ENCODE data around the gene HSFX2.
"Not testable (repeated sequence)": the region's sequence is repeated elsewhere in the genome, so short reads cannot be mapped to it uniquely, and the experiment has no call there.

HSFX2 gene

DNA sequence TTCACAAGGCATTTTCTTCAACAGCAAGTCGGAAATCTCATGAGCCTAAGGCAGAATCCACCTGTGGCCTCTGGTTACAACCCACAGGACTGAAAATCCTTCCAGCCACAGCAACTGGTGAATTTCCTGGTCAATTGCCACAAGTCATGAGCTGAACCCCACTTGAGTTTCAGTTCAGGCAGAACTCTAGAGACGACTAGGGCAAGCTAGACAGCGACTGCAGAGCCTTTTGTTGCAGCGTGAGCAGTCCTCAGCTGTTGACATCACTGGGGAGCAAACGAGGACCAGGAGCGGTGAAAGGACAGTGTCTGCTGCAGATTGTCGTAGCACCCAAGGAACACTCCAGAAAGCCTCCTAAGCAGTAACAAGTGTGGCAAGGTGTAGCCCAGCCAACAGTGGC is 829 bp upstream of the HSFX2 start:
- not testable (repeated sequence) for DNase-seq

DNA sequence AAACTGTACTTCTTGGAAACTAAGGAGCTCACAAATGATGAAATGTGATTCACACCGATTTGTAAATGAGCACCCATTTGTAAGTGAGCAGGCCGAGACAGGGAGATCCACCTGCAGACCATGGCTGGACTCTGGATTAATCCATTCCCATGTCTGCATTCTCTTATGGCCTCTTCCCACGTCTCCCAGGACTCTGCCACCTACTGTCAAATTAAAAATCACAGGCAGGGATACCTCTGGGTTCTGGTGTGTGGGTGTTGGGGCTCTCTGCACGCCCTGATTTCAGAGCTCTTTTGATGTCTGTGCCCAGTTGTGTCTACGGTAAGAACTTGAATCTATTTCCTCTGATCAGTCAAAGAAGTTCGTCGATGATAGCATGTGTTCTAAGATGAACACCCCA is 4.1 kb downstream of the HSFX2 start:
- DNase-seq: not testable (repeated sequence)

DNA sequence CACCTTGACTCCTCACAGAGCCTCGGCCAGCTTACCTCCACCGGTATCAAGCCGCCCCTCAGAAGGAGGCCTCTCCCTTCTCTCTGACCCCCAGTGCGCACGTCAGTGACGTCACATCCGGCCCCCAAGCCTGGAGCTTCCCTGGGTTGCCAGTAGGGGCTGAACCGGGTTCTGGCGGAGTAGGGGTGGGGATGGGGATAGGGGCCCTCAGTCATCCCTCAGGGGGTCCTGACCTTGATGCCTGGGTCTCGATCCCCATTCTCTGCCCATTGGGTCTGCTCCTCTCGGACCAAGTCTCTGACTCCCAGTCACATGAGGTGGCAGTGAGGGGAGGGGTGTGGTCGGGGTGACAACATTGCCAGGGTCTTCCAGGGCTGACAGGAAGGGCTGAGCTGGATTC is 7.8 kb downstream of the HSFX2 start, which contains the start of gene MAGEA9B:
TSS of gene MAGEA9B (minus strand) at position 101 of the 400 bp plus-strand sequence. CDS start 4,280 bp downstream, outside the sequence.
- not testable (repeated sequence) for DNase-seq

DNA sequence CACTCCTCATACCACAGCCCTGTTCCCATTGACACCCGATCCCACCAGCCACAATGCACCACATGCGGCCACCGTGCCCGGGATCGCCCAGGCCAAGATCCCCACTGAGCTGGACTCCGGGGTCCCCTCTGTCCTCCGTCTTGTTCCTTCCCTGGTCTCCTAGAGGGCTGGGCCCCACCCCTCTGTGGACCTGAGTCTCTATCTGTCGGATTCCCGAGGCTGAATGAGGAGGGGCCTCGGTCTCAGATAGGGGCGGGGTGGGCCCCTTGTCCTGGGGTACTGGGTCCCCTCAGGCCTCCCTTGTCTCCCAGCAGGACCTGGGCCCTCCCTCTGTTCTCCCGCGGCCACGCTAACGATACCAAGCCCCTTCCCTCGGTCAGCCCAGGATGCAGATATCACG is 9.5 kb downstream of the HSFX2 start:
- DNase-seq: not testable (repeated sequence)

DNA sequence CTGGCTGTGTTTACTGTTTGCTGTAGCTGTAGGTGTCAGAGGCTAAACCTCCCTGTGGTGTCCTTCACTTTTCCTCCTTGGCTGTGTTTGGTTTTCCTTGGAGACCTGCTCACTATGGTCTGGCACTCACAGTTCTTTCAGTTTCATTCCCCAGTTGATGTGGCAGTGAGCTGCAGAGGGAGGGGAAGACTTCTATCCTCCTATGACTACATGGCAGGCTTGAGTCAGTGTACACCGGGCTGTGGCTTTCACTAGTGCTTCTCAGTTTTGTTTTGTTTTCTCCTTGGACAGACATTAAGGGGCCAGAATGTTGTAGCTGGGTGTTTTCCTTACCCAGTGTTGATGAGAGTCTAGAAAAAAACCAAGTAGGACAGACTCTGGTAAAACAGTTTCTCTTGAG is 21.7 kb downstream of the HSFX2 start:
- not testable (repeated sequence) for DNase-seq

DNA sequence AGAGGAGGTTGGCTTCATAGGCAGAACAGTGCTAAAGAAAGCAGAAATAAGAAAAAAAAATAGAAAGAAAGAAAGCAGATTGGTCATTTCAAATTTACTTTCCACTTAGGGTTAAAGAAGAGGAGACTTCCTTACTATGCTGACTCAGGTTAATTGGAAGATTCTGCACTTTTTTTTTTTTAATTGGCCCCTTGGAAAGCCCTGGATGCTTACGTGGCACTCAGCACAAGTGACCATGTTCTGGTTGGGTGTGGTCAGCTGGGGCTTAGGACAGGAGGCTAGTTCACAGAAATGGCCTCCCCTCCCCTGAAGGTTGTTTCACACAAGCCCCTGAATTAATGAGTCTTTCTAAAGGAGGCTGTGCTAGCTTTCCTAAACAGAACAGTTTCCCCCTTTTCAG is 22.4 kb downstream of the HSFX2 start:
- no peak for DNase-seq

DNA sequence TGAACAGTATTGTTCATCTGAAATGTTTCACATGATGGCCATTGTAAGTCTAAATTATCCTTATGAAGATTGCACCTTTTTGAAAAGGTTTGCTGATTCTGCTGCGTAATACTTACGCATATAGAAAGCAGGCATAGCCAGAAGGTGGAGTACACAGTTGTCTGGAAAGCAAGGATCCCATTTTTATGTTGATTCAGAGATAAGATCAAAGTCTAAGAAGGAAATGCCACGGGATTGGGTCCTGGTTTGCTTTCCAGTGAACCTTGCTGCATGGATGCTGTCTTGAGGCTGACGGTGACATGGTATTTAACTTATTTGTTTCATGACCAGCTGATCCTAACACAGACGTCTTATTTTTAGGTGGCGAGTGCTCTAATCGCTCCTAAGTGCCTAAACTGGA is 23.3 kb downstream of the HSFX2 start:
- DNase-seq: no peak

DNA sequence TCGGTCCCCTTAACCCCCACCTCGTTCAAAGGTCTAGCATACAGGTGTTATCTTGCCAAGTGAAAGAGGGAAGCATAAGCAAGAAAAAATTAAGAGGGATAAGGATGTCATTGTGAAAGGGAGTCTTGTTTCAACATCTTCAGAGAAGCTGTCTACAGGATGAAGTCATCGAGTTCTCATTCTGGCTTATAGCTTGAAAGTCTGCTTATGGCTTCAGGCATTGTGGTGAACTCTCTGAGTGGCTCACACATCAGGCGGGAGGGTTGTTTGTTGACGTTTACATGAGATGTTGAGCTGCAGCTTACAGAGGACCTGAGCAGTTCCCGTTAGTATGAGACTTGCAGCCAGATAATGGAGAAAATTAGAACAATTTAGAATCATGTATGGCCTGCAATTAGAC is 24.4 kb downstream of the HSFX2 start:
- DNase-seq: no peak

DNA sequence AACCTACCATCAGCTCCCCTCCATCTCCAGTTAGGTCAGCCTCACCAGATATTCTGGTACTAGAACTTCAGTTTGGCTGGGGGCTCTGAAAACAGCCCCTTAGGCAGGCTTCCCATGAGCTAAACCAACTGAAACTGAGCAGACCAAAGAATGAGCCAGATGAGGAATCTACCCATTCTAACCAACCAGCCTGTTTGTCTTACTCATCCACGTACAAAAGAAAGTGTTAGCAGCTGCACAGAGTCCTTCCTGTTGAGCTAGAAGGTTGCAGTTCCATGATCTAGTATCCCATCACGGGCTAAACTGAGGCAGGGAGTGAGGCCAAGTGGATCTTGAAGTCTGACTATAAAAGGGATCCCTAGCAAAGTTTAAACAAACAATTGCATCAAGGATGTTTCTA is 25.3 kb downstream of the HSFX2 start:
- DNase-seq: no peak

DNA sequence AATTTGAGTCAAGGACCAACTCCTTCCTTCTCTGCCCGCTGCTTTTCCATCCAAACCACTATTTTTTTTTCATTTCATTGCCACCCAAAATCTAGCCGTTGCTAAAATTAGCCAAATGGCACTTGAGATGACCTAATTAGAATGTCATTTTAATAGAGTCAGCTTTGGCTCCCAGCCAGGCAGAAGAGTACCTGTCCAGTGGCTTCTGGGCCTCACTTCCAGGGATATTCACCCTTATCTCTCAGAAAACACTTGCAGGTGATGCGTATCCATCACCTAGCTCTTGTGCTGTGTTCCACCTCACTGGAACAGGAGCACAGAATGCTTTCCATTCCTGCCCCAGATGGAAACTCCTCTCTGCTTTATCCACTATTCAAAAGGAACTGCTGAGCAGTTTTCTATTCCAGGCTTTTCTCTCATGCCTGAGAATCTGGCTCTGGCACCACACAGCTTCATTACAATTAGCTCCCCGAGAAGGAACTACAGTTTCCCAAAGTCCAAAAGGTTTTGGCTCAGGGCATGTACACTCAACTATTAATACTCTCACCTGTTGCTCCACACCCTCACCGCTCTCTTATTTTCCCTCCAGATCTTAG is 26.3 kb downstream of the HSFX2 start:
- no peak for DNase-seq

DNA sequence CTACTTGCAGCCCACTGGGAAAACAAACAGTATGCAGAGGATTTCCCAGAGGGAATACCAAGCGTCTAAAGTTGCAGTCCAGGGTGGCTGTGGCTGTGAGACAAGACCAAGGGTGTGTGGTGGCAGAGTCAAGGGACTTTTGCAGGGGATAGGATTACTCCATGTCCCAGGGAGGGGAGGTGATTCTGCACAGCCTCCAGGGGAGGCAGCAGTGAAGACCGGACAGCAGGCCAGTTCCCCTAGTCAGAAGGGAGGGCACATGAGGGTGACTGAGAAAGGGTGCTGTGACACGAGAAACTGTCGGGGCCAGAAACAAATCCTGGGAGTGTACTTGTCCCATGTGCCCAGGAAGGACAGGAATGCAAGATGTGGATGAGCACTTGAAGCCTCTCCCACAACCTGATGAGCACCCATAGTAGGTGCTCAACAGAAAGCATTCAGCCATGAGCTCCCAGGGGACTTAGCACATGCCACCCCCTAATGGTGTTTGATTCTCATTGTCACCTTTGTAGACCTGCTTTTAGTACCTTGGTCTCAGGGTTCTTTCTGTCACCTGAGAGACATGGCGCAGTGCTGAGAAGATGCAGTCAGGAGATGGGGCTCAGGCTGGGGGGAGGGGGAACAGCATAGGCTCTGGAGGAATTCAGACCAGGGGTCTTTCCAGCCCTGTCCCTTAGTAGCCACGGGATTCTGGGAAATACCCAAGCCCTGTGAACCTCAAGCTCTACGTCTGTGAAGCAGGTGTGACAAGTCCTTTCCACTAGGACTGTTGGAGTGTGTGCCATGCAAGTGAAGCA is 27.3 kb downstream of the HSFX2 start:
- no peak for DNase-seq

DNA sequence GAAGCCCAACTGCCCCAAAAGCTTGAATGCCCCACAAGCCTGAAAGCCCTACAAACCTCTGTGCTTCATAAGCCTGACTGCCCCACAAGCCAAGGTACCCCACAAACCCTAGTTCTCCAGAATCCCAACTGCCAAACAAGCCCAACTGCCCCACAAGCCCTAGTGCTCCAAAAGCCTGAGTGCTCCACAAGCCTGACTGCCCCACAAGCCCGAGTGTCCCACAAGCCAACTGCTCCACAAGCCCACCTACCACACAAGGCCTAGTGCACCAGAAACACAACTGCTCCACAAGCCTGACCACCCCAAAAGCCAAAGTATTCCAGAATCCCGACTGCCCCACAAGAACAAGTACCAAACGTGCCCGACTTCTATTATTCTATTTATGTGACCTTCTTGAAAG is 31.8 kb downstream of the HSFX2 start:
- no peak for DNase-seq

DNA sequence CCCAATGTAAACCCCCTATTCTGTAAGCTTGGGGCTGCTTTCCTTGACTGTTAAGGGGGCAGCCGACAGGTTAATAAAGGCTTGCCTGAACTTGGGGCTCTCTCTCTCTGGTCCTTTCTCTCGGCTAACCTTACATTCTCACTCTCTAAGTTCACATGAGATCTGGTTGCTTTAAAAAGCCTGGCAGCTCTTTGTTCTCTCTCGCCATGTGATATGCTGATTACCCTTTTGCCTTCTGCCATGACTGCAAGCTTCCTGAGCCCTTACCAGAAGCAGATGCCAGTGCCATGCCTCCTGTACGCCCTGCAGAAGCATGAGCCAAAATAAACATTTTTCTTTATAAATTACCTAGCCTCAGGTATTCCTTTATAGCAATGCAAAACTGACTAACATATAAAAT is 39.9 kb downstream of the HSFX2 start:
- DNase-seq: not testable (repeated sequence)

DNA sequence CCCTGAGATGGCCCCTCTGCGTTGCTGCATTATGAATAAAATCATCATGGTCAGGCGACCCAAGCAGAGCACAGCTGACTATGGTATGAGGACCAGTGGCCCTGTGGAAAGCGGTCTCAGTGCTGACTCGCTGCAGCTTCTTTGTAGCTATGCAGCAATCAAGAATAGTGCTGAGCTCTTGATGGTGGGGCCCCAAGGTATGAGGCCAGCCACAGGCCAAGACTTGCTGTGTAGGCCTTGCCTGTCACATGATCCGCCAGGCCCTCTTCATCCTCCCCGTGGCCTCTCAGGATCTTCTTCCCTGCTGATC is 43.2 kb downstream of the HSFX2 start:
- DNase-seq: not testable (repeated sequence)

DNA sequence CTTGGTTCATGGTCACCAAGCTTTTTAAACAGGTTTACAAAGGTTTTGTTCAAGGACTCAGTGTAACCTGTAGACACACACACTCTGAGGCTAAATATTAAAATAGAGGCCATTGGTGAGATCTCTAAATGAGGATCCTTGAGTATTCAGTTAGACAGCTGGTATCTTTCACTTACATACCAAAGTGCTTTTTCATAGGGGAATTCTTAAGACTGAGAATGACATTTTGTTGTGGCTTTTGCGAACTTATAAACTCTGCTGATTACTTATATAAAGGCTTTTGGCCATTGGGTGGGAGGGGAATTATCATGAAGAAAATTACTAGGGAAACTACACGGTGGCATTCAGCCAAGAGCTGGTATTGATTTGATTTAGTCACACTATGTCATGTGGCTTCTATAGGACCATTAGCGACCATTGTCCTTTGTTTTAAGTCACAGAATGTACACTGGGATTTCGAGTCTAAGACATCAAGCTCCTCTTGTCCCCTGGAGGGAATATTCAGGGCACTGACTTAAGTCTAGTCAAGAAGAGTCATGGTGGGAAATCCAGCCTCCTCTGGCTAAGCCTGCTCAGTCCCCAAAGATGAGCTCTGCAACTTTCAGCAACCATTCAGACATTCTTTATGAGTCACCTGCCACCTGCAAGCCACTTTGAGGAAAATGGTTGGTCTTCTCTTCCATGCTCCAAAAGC is 43.7 kb downstream of the HSFX2 start:
- DNase-seq: not testable (repeated sequence)

DNA sequence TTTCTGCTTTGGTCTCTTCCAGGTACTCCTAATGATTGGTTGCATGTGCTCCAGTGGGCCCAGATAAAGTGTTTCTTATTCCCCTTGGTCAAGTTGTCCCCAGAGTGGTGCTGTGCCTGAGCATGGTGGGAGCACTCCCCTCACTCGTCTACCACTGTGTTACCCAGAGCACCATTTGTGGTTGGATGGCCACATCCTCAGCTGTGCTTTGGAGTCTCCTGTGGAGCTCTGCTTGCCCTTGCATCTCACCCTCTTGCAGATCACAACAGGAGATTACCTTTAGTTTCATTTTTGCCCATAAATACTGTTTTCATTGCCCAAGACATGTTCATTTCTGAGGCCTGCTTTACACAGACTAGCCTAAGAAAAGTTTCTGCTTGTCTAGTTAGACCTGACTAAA is 44.7 kb downstream of the HSFX2 start:
- not testable (repeated sequence) for DNase-seq

DNA sequence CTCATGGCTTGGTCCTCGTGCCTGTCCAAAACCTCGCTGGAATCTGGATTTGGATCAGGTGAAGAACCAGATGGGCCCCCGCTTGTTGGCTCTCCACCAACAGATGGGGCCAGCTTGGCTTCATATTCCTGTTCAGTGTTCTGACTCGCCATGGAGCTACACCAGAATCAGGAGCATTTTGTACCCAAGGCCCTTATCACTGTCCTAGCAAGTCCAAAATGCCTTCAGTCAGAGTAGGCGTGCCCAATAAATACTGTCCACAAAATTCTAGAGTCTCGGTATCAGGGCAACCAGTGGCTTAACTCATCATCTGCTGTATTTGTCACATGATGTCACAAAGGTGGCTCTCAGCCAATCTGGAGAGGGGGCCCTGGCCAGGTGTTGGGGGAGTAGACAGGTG is 45.4 kb downstream of the HSFX2 start, which contains the start of gene HSFX3:
TSS of gene HSFX3 (minus strand) at position 224 of the 400 bp plus-strand sequence. CDS start at position 152, 72 bp downstream.
- not testable (repeated sequence) for DNase-seq

DNA sequence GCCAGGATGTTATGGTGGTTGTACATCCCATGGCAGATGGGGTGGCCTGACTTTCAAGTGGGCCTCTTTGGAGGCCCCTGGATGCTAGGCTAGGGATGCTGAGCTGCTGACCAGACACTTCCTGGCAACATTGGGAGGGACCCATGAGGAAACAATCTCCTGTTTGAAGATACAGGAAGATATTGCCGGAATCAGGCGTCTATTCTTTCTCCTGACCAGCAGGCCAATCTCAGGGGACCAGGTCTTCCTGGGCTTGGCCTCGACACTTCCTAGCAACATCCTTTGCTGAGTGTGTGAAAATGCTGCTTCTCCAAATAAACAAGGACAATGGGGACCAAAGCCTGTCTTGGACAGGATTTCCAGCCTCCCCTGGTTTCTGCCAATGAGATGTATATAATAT is 47.3 kb downstream of the HSFX2 start:
- DNase-seq: not testable (repeated sequence)

DNA sequence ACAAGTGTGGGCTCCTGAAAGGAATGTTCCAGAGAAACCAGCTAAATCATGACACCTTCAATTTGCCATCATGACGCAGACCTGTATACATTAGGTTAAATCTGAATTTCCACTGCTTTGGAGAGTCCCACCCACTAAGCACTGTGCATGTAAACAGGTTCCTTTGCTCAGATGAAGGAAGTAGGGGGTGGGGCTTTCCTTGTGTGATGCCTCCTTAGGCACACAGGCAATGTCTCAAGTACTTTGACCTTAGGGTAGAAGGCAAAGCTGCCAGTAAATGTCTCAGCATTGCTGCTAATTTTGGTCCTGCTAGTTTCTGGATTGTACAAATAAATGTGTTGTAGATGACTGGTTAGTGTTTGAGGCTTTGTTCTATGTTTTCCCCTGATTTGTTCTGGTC is 48.2 kb downstream of the HSFX2 start:
- not testable (repeated sequence) for DNase-seq

DNA sequence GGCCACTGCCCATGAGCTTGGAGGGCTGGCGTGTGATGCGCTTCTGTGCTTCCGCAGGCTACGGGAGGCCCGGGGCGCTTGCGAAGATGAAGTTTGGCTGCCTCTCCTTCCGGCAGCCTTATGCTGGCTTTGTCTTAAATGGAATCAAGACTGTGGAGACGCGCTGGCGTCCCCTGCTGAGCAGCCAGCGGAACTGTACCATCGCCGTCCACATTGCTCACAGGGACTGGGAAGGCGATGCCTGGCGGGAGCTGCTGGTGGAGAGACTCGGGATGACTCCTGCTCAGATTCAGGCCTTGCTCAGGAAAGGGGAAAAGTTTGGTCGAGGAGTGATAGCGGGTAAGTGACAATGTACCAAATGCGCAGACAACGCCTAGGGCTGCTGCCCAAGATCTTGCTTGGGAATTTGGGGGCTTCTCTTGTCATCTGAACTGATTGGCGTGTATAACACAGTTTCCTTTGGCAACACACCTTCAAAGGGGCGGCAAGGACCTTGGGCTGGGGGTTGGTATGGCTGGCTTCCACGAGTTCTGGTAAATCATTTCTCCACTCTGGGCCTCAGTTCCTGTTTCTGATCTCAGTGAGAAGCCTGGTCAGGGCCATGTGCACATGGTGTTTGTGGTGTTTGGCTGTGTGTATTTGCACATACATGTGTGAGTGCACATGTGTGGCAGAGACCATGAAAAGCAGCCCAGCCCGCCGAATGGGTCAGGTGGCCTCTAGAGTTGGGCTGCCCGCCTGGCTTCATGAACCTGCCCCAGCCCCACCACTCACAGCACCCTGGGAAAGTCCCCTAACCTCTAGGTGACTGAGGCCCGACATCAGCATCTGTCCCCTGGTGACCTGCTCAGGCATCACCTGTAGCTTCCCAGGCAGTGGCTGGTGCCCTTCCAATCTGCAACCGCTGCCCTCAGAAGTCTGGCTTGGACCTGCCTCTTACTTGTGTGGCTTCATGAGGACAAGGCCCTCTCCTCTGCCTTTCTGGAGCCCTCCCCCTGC is 49.3 kb downstream of the HSFX2 start:
- peak in 2 of 58 donors; percentile 1 to 2 for DNase-seq

Measured in anterior cingulate cortex (tissue), 58 donors.